Sigmoid colon (tissue), 4 donors: ENCODE measurements around the gene LYPD3.

Experiments used
- CTCF ChIP-seq, 4 experiments: fragments of 450-650 bp in 3 of 4; fragments of 200-600 bp in 1 of 4; IDR thresholded peaks; one replicate each; pipeline ENCODE4 v1.5.1; 2016 to 2019; ENCODE audit warnings: antibody characterized with exemption in 4 of 4, mild to moderate bottlenecking in 3 of 4, moderate library complexity in 2 of 4
- EP300 ChIP-seq, 4 donors: sonication (generic); formaldehyde crosslinking; IDR thresholded peaks; one replicate each; pipeline ENCODE4 v1.6.1; 2017; ENCODE audit warnings: antibody characterized with exemption in 4 of 4
- POLR2A ChIP-seq, 2 donors: fragments of 450-650 bp; IDR thresholded peaks; one replicate each; pipeline ENCODE4 v1.6.1; 2016; ENCODE audit warnings: antibody characterized with exemption in 2 of 2, mild to moderate bottlenecking in 2 of 2, moderate library complexity in 2 of 2
- POLR2AphosphoS5 ChIP-seq, 4 donors: sonication (generic); formaldehyde crosslinking; IDR thresholded peaks; one replicate each; pipeline ENCODE4 v1.6.1; 2017; ENCODE audit warnings: antibody characterized with exemption in 4 of 4

GRCh38 chr19:43505941-43506340, 40.5 kb upstream of the LYPD3 start:
- TF ChIP-seq CTCF (IDR thresholded peaks at IDR 0.05): no peak
- TF ChIP-seq POLR2AphosphoS5 (IDR thresholded peaks at IDR 0.05): no peak
- no peak for TF ChIP-seq POLR2A (IDR thresholded peaks at IDR 0.05)
- no peak for TF ChIP-seq EP300 (IDR thresholded peaks at IDR 0.05)
